GM19324 (cell line): Measurements from ENCODE around the gene ANKMY1.
A peak's percentile ranks its signal among the peaks of the same experiment; 100 is the strongest.

Experiments used
- ATAC-seq: cut with Tn5 transposase; IDR thresholded peaks from one replicate; pipeline ENCODE4 v1.9.1; 2021; ENCODE audit warnings: mild to moderate bottlenecking, moderate library complexity; ENCODE audit not compliant: unreplicated experiment, low FRiP score

Gene ANKMY1

DNA sequence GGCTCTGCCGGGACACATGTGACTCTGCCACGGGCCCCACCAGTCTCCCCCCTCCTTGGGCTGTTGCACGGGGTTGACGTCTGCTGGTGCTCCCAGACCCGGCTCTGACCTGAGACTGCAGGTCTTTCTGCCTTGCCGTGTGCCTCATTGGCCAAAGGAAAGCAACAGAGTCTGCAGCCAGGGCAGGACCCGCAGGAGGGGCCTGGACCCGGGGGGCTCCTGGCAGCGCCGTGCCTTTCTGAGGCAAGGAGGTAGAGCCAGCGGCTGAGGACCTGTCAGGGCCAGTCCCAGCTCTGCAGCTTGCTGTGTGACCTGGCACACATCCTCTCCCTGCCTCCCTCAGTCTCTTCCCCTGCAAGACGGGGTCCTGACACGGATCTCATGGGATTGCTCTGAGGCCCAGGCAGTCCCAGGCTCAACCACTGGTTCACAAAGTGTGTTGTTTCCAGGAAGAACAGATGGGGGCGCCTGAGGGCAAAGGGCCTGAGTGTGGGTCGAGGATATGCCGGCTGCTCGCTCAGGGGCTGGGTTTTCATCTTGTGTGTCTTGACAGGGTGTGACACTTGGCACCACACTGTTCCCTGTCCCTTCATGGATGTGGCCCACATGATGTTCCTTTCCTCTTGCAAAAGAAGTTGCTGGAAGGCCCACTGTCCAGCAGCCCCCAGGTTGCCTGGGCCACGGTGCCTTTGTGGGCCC lies 37.7 kb upstream of the ANKMY1 start:
- no peak for ATAC-seq

DNA sequence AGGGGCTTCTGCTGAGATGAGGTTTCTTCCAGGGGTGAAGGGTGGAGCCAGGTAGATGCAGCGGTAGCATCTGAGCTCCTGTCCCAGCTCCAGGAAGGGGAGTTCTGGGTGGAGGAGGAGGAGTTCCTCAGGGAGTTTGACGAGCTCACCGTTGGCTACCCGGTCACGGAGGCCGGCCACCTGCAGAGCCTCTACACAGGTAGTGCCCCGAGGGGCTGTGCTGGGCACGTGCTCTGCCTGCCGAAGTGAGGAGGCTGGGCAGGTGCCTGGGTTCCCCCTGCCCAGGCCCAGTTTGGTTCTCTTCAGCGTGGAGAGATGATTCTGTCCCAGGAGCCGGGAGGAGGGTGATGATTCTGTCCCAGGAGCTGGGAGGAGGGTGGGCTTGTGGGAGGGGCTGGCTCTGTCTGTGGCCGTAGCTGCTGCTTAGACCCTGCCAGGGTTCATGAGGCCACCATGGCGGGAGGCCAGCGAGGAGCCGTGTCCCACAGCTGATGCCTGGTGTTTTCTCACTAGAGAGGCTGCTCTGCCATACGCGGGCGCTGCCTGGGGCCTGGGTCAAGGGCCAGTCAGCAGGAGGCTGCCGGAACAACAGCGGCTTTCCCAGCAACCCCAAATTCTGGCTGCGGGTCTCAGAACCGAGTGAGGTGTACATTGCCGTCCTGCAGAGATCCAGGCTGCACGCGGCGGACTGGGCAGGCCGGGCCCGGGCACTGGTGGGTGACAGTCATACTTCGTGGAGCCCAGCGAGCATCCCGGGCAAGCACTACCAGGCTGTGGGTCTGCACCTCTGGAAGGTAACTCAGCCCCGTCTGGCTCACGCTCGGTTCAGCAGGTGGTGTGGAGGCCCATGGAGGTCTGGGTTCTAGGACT lies 37.0 kb upstream of the ANKMY1 start:
- ATAC-seq = no peak

DNA sequence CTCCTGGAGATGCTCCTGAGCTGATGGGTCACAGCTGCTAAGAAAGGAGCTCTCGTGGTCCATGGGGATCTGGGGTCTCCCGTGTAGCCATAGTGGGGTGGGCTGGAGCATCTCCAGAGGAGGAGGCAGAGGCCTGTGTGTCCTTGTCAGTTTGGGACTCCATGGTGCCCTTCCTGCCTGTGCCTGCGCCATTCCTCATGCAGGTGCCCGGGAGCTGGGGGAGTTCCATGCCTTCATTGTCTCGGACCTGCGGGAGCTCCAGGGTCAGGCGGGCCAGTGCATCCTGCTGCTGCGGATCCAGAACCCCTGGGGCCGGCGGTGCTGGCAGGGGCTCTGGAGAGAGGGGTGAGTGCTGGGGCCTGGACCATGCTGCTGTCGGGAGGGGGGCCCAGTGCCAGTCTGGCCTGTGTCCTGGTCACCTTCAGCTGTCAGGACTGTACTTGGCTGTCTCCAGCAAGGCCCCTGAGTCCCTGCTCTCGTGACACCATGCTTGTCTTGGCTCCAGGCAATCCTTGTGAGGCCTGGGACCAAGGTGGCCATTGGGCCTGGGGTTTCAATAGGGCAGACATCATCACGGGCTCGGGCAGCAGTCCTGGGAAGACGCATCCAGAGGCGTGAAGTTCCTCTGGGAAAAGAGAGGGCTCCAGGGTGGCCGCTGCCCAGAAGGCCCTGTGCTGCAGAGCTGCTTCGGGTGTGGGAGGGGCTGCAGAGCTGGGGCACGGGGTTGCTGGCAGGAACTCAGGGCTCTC lies 36.1 kb upstream of the ANKMY1 start:
- no peak for ATAC-seq

DNA sequence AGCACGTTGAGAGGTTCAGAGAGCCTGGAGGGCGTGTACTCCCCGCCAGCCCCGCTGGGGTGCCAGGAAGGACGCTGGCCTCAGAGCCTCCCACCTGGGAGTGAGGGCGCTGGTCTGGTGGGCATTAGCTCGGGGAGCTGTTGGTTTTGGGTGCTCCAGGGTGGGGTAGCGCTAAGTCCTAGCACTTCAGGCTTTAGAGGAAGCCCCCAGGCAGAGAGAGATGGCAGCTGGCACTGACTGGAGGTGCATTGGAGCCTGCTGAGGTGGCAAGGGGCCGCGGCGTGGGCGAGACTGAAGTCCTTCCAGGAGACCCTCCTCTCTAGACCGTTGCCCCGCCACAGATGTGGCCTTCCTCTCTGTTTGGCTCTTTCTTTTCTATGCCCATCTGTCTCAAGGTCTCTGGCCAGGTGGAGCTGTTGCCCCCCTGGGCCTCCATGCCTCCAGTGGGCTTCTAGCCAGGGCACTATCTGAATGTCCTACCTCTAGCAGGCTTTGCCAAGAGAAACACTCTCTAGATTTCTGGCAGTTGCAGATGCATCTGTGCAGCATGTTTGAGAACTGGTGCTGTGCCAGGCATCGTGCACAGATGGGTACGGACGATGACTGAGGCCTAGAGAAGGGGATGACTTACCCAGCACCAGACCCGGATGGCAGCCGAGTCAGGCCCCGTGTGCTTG lies 35.4 kb upstream of the ANKMY1 start:
- no peak for ATAC-seq

DNA sequence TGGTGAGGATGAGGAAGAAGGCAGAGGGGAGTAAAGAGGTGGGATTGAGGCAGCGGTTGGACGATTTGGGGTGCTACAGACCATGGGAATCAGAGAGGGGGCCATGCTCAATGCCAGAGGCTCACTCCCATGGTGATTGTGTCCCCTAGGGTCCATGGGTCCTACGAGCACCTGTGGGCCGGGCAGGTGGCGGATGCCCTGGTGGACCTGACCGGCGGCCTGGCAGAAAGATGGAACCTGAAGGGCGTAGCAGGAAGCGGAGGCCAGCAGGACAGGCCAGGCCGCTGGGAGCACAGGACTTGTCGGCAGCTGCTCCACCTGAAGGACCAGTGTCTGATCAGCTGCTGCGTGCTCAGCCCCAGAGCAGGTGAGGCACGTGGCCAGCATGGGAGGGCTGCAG lies 34.0 kb upstream of the ANKMY1 start:
- no peak for ATAC-seq

DNA sequence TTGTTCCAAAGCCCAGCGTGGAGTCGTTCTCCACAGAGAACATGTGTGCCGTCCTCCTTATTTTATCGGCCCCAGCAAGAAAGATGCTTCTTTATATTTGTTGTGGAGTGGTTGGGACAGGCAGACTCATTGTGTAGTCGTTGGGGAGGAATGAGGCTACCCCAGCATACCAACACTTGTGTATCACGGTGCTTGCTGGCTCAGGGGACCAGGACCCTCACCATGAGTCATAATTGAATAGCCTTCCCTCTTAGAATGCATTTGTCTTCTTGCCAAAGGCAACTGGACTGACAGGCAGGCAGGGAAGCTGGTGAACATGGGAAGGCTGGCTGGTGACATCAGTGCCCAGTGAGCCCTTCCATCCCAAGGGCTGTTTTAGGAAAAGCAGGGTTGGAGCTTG lies 33.4 kb upstream of the ANKMY1 start:
- no peak for ATAC-seq

DNA sequence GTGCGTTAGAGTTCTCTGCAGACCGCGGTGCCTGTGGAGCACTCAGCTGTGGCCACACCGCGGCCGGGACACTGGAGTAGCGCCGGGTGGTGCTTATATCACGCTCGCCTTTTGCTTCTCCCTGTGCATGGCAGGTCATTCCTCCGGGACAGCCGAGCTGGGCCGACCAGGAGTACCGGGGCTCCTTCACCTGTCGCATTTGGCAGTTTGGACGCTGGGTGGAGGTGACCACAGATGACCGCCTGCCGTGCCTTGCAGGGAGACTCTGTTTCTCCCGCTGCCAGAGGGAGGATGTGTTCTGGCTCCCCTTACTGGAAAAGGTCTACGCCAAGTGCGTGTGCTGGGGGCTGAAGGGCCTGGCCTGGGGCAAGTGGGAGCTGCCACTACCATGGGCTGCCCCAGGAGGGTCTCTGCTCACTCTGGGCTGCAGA lies 32.9 kb upstream of the ANKMY1 start:
- ATAC-seq = no peak

DNA sequence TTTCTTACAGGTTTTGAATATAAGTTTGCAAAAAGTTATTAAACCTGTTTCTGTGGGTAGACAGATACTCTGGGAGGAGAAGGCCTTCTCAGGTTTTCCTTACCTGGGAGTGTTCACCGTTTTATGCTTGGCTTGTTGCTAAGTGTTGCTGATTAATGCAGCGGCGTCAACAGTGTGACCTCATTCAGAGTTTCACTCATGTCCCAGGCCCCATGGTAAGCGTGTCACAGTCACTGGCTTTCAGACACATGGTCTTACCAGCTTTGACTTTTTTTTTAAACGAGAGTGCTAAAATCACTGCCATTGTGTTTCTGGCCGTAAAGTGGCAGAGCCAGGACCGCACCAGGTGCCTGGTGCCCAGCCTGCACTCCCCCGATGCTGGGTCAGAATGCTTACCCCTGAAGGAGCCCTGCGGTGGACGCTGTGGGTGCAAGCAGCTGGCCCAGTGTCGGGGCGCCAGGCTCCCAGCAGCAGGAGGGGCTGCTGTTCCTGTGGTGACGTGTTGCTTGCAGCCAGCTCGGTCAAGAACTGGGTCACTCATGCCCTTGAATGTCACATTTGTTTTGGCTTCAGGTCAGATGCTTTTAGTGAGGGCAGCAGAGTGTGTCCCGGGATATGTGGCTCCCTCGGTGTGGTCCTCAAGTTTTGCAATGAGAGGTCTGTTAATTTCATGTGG lies 32.2 kb upstream of the ANKMY1 start:
- ATAC-seq = no peak

DNA sequence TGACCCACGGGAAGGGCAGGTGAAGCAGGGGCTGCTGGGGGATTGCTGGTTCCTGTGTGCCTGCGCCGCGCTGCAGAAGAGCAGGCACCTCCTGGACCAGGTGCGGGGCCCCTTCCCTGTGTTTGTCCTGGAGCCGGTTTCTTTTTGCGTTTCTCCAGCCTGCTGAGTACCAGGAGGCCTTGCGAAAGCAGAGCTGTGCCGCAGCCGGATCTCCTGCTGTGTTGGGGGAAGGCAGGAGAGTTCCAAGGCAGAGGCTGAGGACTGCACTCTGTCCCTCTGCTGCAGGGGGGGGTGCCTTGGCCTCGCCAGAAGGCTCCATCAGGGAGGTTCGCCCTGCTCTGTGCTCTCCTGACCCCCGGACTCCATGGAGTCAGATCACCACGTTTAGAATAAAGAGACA lies 31.6 kb upstream of the ANKMY1 start:
- no peak for ATAC-seq

DNA sequence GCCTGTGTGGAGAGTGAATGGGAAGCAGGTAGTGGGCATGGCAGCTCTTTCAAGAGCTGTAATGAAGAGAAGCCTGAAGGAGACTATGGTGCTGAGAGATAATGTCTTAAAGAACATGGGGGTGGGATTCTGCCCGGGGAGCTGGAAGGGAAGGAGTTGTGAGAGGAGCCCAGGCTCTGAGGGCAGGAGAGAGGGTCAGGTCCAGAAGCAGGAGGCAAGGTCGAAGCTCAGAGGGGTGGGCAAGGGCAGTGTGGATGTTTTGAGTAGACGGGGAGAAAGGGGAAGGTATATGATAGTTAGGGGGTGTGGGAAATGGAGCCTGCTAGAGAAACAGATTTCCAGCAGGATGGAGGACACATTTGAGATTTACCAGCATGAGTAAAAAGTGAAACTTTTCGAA lies 30.9 kb upstream of the ANKMY1 start:
- ATAC-seq = no peak

DNA sequence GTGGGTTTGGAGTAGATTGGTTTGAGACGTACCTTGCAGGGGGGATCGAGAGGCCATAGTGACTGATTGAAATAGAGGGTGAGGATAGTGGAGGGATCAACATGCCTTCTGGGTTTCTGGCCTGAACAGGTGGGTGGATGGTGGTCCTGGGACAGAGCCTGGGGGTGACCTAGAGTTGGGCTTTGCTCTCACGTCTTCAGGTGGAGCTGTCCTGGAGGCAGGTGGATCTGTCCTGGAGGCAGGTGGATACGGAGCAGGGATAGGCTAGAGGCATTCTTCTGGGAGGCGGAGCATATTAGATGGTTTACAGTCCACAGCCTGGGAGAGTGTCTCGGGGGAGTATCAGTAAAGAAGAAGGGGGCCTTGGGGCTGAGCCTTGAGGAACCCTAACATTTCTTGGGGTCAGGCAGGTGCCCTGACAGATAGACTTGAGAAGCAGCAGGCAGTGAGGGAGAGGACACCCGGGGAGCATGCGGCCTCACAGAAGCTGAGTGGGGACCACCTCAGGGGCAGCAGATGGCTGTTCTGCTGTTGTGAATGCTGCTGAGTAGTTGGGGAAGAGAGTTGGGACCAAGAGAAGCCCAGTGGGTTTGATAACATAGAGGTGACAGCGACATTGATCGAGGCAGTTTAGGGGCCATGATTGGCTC lies 30.3 kb upstream of the ANKMY1 start:
- ATAC-seq = no peak

DNA sequence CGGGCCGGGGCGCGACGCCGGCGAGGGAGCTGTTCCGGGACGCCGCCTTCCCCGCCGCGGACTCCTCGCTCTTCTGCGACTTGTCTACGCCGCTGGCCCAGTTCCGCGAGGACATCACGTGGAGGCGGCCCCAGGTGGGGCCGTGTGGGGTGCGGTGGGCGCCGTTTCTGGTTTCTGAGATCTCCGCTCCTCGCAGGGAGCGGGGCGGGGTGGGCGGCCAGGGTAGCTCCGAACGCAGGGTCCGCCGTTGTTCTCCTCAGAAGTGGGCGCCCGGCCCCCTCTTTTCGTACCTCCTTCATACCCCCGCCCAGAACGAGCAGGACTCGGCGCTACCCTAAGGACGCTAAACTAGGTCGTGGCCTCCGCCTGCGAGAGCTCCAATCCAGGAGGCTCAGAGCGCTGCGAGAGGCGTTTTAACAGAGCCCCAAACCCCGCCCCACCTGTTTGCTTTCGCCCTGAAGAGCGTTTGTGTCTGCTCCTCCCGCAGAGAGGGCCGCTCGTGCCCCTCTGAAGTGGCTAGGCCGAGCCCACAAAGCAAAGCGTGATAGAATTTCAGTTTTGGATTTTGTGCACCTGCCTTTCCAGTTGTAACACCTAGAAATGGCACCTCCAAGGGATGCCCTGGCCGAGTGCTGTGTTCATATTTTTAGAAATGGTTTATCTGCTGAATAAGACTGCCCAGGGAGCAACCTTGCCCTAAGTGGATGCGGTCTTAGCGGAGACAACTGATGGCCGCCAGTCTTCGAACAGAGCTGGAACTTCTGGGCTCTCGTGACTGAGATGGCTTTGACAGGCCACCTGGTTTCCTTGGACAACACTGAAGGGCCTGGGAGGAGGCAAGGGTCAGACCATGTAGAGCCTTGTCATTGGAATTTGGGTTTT lies 29.4 kb upstream of the ANKMY1 start:
- peak; percentile 15 for ATAC-seq

DNA sequence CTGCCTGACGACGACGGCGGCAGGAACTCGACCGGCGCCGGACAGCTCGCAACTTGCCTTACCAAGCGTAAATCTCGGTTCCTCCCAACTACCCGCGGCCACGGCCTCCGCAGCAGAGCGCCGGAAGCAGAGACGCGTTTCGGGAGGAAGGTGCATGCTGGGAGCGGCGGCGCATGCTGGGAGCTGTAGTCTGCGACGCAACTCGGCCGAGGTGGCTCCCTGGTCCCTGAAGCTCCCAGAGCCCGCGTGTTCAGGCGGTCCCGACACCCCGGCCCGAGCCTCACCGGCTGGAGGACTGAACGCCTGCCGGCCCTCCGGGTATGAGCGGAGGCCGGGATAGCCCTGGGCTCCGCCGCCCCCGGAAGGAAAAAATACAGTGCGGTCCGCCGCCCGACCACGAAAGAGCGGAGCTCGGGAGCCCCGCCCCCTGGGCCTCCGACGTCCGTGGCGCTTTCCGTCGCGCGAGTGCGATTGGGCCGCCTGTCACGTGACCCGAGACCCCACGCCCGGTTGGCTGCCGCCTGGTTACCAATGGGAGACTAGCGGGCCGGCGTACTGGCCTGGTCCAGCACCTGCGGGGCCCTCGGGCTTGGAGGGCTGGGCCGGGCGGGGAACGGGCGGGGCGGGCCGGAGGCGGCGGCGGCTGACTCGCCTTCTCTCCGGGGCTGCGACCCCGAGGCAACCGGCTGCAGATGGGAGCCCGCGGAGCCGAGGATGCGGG lies 28.6 kb upstream of the ANKMY1 start, which contains the start of gene CAPN10:
TSS of gene CAPN10 (plus strand) at position 537 of the 721 bp plus-strand sequence. CDS start at position 715, 178 bp downstream.
- ATAC-seq = peak; percentile 77

DNA sequence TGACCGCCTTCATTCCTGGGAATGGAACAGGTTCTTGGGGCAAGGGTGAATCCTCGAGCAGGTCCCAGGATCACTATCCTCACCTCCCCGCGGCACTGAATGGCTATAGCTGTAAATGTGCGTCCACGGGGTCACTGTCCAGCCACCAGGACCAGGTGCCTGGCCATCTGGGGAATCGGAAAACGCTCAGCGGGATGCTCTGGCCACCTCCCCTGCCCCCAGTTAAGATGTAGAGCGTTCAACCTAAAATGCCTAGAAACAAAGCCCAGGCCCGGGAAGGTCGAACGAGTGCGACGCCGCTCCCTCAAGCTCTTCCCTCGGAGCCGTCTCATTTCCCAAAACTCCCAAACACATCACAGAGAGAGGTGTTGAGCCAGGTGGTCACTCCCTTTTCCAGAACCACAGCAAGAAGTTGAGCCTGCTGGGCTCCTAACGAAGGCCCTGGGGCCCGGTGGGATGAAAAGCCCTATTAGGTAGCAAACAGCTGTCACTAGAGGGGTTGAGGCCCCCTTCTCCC lies 28.0 kb upstream of the ANKMY1 start:
- no peak for ATAC-seq

DNA sequence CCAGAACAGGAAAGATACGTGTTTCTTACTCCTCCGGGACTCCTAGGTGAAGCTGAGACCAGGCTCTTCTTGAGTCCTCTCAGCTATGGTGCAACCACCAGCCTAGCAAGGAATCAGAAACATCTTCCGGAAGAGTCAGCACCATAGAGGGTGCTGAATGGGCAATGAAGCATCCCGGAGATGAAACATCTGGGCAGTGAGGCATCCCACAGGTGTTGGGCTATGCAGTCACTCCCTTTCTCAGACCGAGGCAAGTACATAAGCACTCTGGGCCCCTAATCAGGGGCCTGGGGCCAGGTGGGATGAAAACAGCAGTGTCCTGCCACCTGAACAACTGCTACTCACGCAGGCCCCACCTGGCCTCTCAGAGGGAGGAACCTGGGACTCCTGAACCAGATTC lies 27.3 kb upstream of the ANKMY1 start:
- ATAC-seq = no peak

DNA sequence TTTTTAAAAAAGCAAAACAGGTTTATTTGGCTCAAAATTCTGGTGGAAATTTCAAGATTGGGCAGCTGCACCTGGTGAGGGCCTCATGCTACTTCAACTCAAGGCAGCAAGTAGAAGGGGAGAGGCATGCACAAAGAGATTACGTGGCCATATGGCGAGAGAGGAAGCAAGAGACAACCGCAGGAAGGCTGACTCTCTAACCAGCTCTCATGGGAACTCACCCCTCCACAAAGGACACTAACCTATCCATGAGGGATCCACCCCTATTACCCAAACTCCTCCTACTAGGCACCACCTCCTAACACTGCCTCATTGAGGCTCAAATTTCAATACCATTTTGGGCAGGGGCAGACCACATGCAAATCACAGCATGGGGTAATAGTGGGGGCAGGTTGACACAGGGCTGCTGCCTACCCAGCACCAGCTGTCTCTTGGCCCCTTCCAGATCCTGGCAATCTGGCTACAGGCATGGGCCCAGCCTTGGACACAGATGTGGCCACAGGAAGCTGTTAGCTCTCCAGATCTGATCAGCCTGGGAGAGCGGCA lies 26.8 kb upstream of the ANKMY1 start:
- ATAC-seq = peak; percentile 43

DNA sequence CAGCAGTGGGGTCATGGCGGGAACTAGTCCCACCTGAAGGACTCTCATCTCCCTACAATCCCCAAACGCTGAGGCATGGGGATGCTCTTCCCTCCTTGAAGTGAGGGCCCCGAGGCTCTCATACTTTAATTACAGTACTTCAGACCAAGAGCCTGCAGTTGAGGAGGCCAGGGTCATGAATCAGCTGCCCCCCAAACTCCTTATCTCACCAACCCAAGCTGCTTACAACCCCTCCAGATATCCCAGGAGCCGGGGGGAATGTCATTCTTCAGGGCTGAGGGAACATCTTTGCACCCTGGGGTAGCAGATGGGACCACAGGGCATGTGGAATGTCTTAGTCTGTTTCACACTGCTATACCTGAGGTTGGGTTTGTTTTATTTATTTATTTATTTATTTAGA lies 26.0 kb upstream of the ANKMY1 start:
- ATAC-seq = no peak
